ENCODE data around the gene IRF2.

DNA sequence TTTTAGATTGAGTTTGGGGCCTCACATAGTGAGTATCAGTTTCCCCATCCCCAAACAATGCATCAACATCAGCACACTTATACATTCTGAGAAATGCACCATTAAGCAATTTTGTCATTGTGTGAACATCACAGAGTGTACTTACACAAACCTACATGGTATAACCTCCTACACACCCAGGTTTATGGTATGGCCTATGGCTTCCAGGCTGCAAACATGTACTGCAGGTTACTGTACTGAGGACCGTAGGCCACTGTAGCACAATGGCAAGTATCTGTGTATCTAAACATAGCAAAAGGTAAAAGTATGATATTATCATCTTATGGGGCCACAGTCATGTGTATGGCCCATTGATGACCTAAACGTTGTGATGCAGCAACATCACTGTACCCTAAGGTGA is 7.7 kb downstream of the IRF2 start:
- TF ChIP-seq EZH2 (IDR thresholded peaks at IDR 0.05) (no peak), POLR2AphosphoS5 (IDR thresholded peaks at IDR 0.05; ENCODE audit: borderline replicate concordance, low read depth, low read length) (no peak), FOXP2 (optimal IDR thresholded peaks at IDR 0.05; ENCODE audit: control extremely low read depth, extremely low read length, insufficient read depth) (no peak)

All from SK-N-MC (cell line).